RWPE1 (cell line): ENCODE data around the gene ZNF436.

ENCODE experiments used
- CTCF ChIA-PET: fragments of 350-600 bp; sonication (Branson Sonifier 250); formaldehyde crosslinking; extraction: SDS; loops from one replicate; lab custom pipeline; 2021; lab: Yijun Ruan, JAX
- POLR2A ChIA-PET: fragments of 400-600 bp; formaldehyde crosslinking; extraction: SDS; loops from one replicate; lab custom pipeline; 2020; ENCODE audit warnings: antibody characterized with exemption; ENCODE audit not compliant: low non-redundant PET; lab: Yijun Ruan, JAX
- DNase-seq: peaks from one replicate; pipeline ENCODE4 v3.0.0; 2012; ENCODE audit warnings: low spot score
- H3K27ac ChIP-seq: fragments of 450-650 bp; 2 replicates; pipeline ENCODE4 v1.5.1; 2017
- TF ChIP-seq, protein P1 (sequence below): fragments of 450-650 bp; conservative IDR thresholded peaks from 2 replicates; pipeline ENCODE4 v1.5.1; 2017; ENCODE audit warnings: low read depth, mild to moderate bottlenecking

ZNF436 gene

DNA sequence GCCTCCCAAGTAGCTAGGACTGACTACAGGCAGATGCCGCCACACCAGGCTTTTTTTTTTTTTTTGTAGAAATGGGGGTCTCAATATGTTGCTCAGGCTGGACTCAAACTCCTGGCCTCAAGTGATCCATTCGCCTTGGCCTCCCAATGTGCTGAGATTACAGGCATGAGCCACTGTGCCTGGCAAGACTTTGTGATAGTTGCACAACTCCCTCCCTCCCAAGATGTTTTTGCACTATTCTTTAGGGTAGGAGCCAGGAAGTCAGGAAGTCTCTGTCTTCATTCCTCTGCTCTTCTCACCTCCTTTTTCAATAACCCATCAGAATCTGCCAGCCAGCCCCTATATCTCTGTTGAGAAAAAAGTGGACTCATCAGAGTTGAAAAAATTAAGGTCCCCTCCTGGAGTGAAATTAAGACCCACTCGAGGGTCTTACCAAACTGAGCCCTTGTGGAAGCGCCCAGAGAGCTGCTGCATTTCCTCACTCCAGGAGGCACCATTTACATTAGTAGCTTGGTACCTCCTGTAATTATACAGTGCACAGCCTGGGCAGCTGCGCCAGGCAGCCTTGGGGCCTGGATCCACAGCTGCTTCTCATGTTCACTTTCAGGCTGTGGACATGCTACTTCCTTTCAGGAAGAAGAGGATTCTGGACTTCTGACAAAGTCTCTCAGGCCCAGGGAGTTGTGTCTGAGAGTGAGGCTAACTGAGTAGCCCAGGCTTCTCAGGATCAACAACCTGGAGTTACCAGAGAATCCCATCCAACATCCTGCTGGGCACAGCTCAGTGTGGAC is 30.9 kb upstream of the ZNF436 start:
- TF ChIP-seq, protein P1, sequence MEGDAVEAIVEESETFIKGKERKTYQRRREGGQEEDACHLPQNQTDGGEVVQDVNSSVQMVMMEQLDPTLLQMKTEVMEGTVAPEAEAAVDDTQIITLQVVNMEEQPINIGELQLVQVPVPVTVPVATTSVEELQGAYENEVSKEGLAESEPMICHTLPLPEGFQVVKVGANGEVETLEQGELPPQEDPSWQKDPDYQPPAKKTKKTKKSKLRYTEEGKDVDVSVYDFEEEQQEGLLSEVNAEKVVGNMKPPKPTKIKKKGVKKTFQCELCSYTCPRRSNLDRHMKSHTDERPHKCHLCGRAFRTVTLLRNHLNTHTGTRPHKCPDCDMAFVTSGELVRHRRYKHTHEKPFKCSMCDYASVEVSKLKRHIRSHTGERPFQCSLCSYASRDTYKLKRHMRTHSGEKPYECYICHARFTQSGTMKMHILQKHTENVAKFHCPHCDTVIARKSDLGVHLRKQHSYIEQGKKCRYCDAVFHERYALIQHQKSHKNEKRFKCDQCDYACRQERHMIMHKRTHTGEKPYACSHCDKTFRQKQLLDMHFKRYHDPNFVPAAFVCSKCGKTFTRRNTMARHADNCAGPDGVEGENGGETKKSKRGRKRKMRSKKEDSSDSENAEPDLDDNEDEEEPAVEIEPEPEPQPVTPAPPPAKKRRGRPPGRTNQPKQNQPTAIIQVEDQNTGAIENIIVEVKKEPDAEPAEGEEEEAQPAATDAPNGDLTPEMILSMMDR: no peak
- ChIA-PET CTCF (interaction anchor here (0.7 to 0.8 kb wide), 2 partner anchors 62 to 216 kb away, joined by 3 read pairs; no protein-coding TSS in a partner anchor), POLR2A (no interaction called here)
- no peak for DNase-seq
- H3K27ac ChIP-seq: peak overlapping the region; percentile 87

DNA sequence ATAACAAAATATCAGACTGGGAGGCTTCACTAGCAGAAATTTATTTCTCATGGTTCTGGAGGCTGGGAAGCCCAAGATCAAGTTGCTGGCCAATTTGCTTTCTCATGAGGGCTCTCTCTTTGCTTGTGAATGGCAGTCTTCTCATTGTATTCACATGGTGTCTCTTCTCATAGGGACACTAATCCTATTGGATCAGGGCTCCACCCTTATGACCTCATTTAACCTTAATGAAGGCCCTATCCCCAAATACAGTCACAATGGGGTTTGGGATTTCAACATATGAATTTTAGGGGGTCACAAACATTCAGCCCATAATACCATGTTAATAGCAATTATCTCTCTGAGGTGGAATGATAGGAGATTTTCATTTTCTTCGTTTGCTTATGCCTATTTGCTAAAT is 29.6 kb upstream of the ZNF436 start:
- POLR2A ChIA-PET: no interaction called here
- no peak for DNase-seq
- TF ChIP-seq, protein P1: no peak
- CTCF ChIA-PET: no interaction called here
- no peak overlapping the region for H3K27ac ChIP-seq

DNA sequence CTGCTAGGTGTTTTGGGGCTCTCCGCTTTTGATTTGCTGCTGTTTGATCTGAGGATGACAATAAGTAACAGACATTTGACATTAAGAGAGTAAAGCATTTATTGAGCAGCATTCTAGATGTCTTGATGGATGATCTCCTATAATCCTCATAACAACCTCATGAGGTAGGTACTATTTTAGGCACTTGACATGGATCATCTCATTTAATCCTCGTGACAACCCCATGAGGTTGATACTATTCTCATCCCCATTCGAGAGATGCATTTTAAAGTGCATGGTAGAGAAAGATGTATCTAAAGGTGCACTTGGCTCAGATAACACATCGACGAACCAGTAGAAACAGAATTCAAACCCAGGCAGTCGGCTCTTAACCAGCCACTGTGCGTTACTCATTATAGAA is 28.3 kb upstream of the ZNF436 start:
- POLR2A ChIA-PET: no interaction called here
- CTCF ChIA-PET: no interaction called here
- DNase-seq: no peak
- H3K27ac ChIP-seq: no peak overlapping the region
- TF ChIP-seq, protein P1: no peak

DNA sequence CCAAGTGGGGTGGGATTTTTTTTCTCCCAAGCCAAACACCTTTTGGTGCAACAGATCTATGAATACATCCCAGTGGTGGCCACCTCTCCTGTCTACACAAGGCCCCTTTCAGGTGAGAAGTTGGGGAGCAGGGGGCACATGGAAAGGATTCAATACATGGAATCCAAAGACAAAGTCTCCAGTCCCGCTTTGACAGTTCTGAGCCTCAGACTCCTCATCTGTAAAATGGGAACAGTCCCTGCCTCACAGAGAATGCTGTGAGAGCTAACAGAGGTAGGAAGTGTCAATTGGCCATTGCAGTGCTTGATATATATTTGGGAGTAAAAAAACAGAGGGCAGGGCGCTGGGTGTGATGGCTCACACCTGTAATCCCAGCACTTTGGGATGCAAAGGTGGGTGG is 26.7 kb upstream of the ZNF436 start:
- POLR2A ChIA-PET: no interaction called here
- H3K27ac ChIP-seq: no peak overlapping the region
- DNase-seq: no peak
- CTCF ChIA-PET: no interaction called here
- TF ChIP-seq, protein P1: no peak

DNA sequence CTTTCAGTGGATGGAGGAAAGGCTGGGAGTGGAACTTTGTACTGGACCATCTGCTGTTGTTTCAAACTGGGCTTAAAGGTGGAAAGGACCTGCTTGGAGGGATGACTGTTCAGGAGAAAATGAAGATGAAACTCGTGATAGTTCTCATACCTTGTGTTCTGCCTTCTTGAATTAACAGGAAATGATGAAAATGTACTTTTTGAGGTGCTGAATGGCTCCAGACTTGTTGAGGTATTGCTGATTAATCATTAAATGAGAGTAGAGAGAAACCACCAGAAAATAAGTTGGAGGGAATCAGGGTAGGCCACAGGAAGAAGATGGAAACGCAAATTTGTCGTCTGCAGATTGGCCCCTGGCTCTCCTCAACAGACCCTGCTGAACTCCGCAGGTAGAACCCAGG is 26.2 kb upstream of the ZNF436 start:
- DNase-seq: no peak
- TF ChIP-seq, protein P1: no peak
- CTCF ChIA-PET: no interaction called here
- POLR2A ChIA-PET: no interaction called here
- H3K27ac ChIP-seq: no peak overlapping the region

DNA sequence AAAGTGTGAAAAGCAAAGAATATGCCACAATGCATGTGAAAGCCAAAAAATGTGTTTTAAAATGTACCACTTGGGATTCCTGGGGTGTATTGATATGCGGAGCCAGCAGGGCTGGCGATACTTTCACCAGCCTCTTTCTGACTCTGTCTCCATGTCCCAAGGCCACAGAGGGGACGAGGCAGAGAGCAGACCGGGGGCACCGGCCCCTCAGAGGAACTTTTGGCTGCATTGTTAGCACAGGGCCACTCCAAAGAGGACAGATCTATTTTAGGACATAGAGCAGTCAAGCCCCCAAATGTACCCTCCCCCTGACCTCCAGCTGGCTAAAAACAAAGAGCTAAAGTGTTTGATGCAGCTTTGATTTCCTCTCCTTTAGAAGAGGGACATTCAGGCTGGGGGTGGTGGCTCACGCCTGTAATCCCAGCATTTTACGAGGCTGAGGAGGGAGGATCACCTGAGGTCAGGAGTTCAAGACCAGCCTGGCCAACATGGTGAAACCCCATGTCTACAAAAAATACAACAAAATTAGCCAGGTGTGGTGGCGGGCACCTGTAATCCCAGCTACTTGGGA is 25.6 kb upstream of the ZNF436 start:
- POLR2A ChIA-PET: no interaction called here
- no peak for DNase-seq
- TF ChIP-seq, protein P1: no peak
- peak overlapping the region; percentile 20; the same call in 1 of the 2 replicates for H3K27ac ChIP-seq
- CTCF ChIA-PET: no interaction called here
